GM23338 (cell line): ENCODE measurements around the gene TRIO.

ENCODE experiments used
- POLR2AphosphoS5 ChIP-seq: IDR thresholded peaks from 2 replicates; pipeline ENCODE4 v1.6.1; 2016; ENCODE audit warnings: antibody characterized with exemption, low read depth
- TF ChIP-seq, protein P1 (sequence below), 2 experiments: fragments of 200-600 bp in 1 of 2; sonication (generic) in 1 of 2; conservative IDR thresholded peaks; 2 replicates each; pipeline versions ENCODE4 v1.5.1 to v1.6.1; 2016 to 2017; ENCODE audit warnings: antibody characterized with exemption in 2 of 2, low read depth in 2 of 2, mild to moderate bottlenecking in 2 of 2, moderate library complexity in 1 of 2

DNA sequence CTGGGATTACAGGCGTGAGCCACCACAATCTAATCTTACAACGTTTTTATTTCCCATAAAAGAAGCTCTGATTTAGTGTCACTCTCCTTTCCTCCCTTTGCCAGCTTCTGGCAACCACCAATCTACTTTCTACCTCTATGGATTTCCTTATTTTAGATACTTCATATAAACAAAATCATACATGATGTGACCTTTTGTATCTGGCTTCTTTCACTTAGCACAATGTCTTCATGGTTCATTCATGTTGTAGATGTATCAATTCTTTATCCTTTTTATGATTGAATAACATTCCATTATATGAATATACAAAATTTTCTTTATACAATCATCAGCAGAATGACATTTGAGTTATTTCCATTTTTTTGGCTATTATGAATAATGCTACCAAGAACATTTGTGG lies 9.7 kb upstream of the TRIO start:
- TF ChIP-seq POLR2AphosphoS5, result no peak
- TF ChIP-seq, protein P1, sequence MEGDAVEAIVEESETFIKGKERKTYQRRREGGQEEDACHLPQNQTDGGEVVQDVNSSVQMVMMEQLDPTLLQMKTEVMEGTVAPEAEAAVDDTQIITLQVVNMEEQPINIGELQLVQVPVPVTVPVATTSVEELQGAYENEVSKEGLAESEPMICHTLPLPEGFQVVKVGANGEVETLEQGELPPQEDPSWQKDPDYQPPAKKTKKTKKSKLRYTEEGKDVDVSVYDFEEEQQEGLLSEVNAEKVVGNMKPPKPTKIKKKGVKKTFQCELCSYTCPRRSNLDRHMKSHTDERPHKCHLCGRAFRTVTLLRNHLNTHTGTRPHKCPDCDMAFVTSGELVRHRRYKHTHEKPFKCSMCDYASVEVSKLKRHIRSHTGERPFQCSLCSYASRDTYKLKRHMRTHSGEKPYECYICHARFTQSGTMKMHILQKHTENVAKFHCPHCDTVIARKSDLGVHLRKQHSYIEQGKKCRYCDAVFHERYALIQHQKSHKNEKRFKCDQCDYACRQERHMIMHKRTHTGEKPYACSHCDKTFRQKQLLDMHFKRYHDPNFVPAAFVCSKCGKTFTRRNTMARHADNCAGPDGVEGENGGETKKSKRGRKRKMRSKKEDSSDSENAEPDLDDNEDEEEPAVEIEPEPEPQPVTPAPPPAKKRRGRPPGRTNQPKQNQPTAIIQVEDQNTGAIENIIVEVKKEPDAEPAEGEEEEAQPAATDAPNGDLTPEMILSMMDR (conservative IDR thresholded peaks at IDR 0.05; ENCODE audit: low read depth in 2 of 2), result no peak
